ENCODE measurements around the gene TMEM263. TPM values are rescaled to one million over a fixed set of nuclear protein-coding genes. Genes with fewer than 3 reads are reported as not detected.
"Not testable (repeated sequence)": the region's sequence is repeated elsewhere in the genome, so short reads cannot be mapped to it uniquely, and the experiment has no call there.

The TMEM263 gene
- total RNA-seq, 1 experiment from 2014 or later, result 53.0 TPM

GRCh38 chr12:106986135-106986534 lies 30.4 kb downstream of the TMEM263 start:
- DNase-seq (ENCODE audit: low spot score), result no peak

- peak; percentile 88 for DNase-seq (ENCODE audit: low spot score)
Measured at GRCh38 chr12:106986625-106987389, 31.1 kb downstream of the TMEM263 start, which contains the start of gene MTERF2. TSS of gene MTERF2 (minus strand) at chr12:106987146. CDS start at chr12:106978714, 8,432 bp downstream.

- DNase-seq (ENCODE audit: low spot score), result no peak
Measured at GRCh38 chr12:106987846-106988245, 32.1 kb downstream of the TMEM263 start.

GRCh38 chr12:106994579-106995220 lies 39.0 kb downstream of the TMEM263 start:
- DNase-seq (ENCODE audit: low spot score), result peak; percentile 13

- DNase-seq (ENCODE audit: low spot score), result not testable (repeated sequence)
Measured at GRCh38 chr12:106996102-106996501, 40.4 kb downstream of the TMEM263 start.

- DNase-seq (ENCODE audit: low spot score), result no peak
Measured at GRCh38 chr12:106997916-106998315, 42.2 kb downstream of the TMEM263 start.

- DNase-seq (ENCODE audit: low spot score), result no peak
Measured at GRCh38 chr12:106999446-106999845, 43.7 kb downstream of the TMEM263 start.

- DNase-seq (ENCODE audit: low spot score), result not testable (repeated sequence)
Measured at GRCh38 chr12:107002665-107003064, 47.0 kb downstream of the TMEM263 start.

- no peak for DNase-seq (ENCODE audit: low spot score)
Measured at GRCh38 chr12:107007411-107007810, 51.7 kb downstream of the TMEM263 start.

- DNase-seq (ENCODE audit: low spot score), result no peak
Measured at GRCh38 chr12:107011519-107011918, 55.8 kb downstream of the TMEM263 start.

- no peak for DNase-seq (ENCODE audit: low spot score)
Measured at GRCh38 chr12:107012736-107013425, 57.2 kb downstream of the TMEM263 start.

GRCh38 chr12:107014055-107014454 lies 58.3 kb downstream of the TMEM263 start:
- DNase-seq (ENCODE audit: low spot score), result no peak

GRCh38 chr12:107017042-107017441 lies 61.3 kb downstream of the TMEM263 start:
- no peak for DNase-seq (ENCODE audit: low spot score)

GRCh38 chr12:107019546-107019945 lies 63.8 kb downstream of the TMEM263 start:
- no peak for DNase-seq (ENCODE audit: low spot score)

Other genes starting within 250 kb of the TMEM263 start
- 11.3 and 20.7 TPM in 2 replicates for gene RIC8B, start 181.2 kb upstream of the TMEM263 start, total RNA-seq (2014; rRNA removed; shearing (Covaris generic))
- gene MTERF2, start 31.2 kb downstream of the TMEM263 start, total RNA-seq (2014; rRNA removed; shearing (Covaris generic)), result 10.2 and 13.6 TPM in 2 replicates
- gene CRY1, start 137.6 kb downstream of the TMEM263 start, total RNA-seq (2014; rRNA removed; shearing (Covaris generic)), result 19.0 and 26.4 TPM in 2 replicates

Measured in A172 (cell line).